ENCODE results near the gene SEPTIN11. TPM values are rescaled to one million over a fixed set of nuclear protein-coding genes. Genes with fewer than 3 reads are reported as not detected.

SEPTIN11 gene
- polyA plus RNA-seq, 1 donor = 294 TPM

Other genes with a start within 250 kb of the SEPTIN11 start
- 5.0 TPM for gene SOWAHB, start 51.6 kb upstream of the SEPTIN11 start, polyA plus RNA-seq (ENCODE audit: insufficient read length)
- 449 TPM for gene CCNI, start 126.2 kb downstream of the SEPTIN11 start, polyA plus RNA-seq (ENCODE audit: insufficient read length)
- 155 TPM for gene CCNG2, start 207.5 kb downstream of the SEPTIN11 start, polyA plus RNA-seq (ENCODE audit: insufficient read length)